ENCODE data around the gene PLVAP. TPM values are rescaled to one million over a fixed set of nuclear protein-coding genes. Genes with fewer than 3 reads are reported as not detected.

The PLVAP gene
- total and polyA plus RNA-seq, 11 donors = 7.1 to 52.8 (median 24.5) TPM

GRCh38 chr19:17402982-17403855 is 26.1 kb upstream of the PLVAP start:
- Histone ChIP-seq H3K4me1 (peaks cover 0 to 37% (median 7%) of the 10 kb centered on the region in 12 donors), H3K9me3 (no peaks in the 10 kb centered on the region), H3K27ac (peak overlapping the region in 11 of 12 donors; percentile 5 to 90 (median 83)), H3K4me3 (peak overlapping the region; percentile 44 to 83 (median 54)), H3K36me3 (peaks cover 0 to 33% (median 3%) of the 10 kb centered on the region in 9 donors), H3K27me3 (peaks cover 0 to 7% (median 0%) of the 10 kb centered on the region in 9 donors)
- WGBS, 4 donors = 36 to 53% (median 37%) methylated on average over 29 to 35 of the region's 36 CpGs
- DNase-seq (peak in 2 of 5 donors; percentile 49 to 65), ATAC-seq (peak in 3 of 4 donors; percentile 29 to 49 (median 41))
- intact Hi-C loops (cut with DNase I) = no loop called here
- no peak for TF ChIP-seq POLR2A (IDR thresholded peaks at IDR 0.05)
- TF ChIP-seq CTCF (IDR thresholded peaks at IDR 0.05) = no peak

GRCh38 chr19:17401628-17402027 is 24.5 kb upstream of the PLVAP start:
- Histone ChIP-seq H3K9me3 (no peaks in the 10 kb centered on the region), H3K27ac (peak overlapping the region in 3 of 12 donors; percentile 5 to 34 (median 29)), H3K4me3 (no peak overlapping the region), H3K36me3 (peaks cover 0 to 40% (median 3%) of the 10 kb centered on the region in 9 donors), H3K27me3 (peaks cover 0 to 7% (median 0%) of the 10 kb centered on the region in 9 donors), H3K4me1 (peaks cover 0 to 31% (median 3%) of the 10 kb centered on the region in 12 donors)
- DNase-seq (no peak), ATAC-seq (no peak)
- TF ChIP-seq CTCF (IDR thresholded peaks at IDR 0.05) (no peak), POLR2A (IDR thresholded peaks at IDR 0.05) (no peak)
- 51 to 75% (median 67%) methylated on average over 6 of the region's 6 CpGs for WGBS, 4 donors
- intact Hi-C loops (cut with DNase I) = no loop called here

GRCh38 chr19:17398902-17399527 is 21.9 kb upstream of the PLVAP start:
- H3K36me3 ChIP-seq = peaks cover 0 to 40% (median 3%) of the 10 kb centered on the region in 9 donors
- intact Hi-C loops (cut with DNase I) = loop anchor here in 3 of 10 donors (5.0 to 10.0 kb wide), 2 partner anchors 66 to 68 kb away; partner anchors contain the start of gene NXNL1 (in 2 of the 3)
- no peak overlapping the region for H3K4me3 ChIP-seq
- H3K9me3 ChIP-seq = no peaks in the 10 kb centered on the region
- no peak overlapping the region for H3K27ac ChIP-seq
- peaks cover 0 to 26% (median 3%) of the 10 kb centered on the region in 12 donors for H3K4me1 ChIP-seq
- TF ChIP-seq CTCF (IDR thresholded peaks at IDR 0.05) (no peak), POLR2A (IDR thresholded peaks at IDR 0.05) (no peak)
- peaks cover 0 to 16% (median 2%) of the 10 kb centered on the region in 9 donors for H3K27me3 ChIP-seq
- DNase-seq (no peak), ATAC-seq (no peak)
- WGBS, 4 donors = 44 to 48% (median 45%) methylated on average over 8 of the region's 8 CpGs
